Ishikawa (cell line): Measurements from ENCODE around the gene OS9.

Experiments used
- CEBPB ChIP-seq: IDR thresholded peaks from 2 replicates; pipeline ENCODE4 v1.6.1; 2012
- CREB1 ChIP-seq: IDR thresholded peaks from 2 replicates; pipeline ENCODE4 v1.6.1; 2012; ENCODE audit warnings: low read depth
- EGR1 ChIP-seq: IDR thresholded peaks from 2 replicates; pipeline ENCODE4 v1.6.1; 2012
- EP300 ChIP-seq: IDR thresholded peaks from 2 replicates; pipeline ENCODE4 v1.6.1; 2012; ENCODE audit warnings: borderline replicate concordance
- FOXM1 ChIP-seq: IDR thresholded peaks from 2 replicates; pipeline ENCODE4 v1.6.1; 2012; ENCODE audit warnings: low read depth, borderline replicate concordance
- MAX ChIP-seq: IDR thresholded peaks from 2 replicates; pipeline ENCODE4 v1.6.1; 2012
- NFIC ChIP-seq: IDR thresholded peaks from 2 replicates; pipeline ENCODE4 v1.6.1; 2012
- RAD21 ChIP-seq: IDR thresholded peaks from 2 replicates; pipeline ENCODE4 v1.6.1; 2012; ENCODE audit warnings: low read depth
- REST ChIP-seq: IDR thresholded peaks from 2 replicates; pipeline ENCODE4 v1.6.1; 2012; ENCODE audit warnings: low read depth, mild to moderate bottlenecking
- TAF1 ChIP-seq: IDR thresholded peaks from 2 replicates; pipeline ENCODE4 v1.6.1; 2012; ENCODE audit warnings: low read depth, mild to moderate bottlenecking
- TCF12 ChIP-seq: IDR thresholded peaks from 2 replicates; pipeline ENCODE4 v1.6.1; 2012; ENCODE audit warnings: low read depth
- TEAD4 ChIP-seq: IDR thresholded peaks from 2 replicates; pipeline ENCODE4 v1.6.1; 2012
- USF1 ChIP-seq: IDR thresholded peaks from 2 replicates; pipeline ENCODE4 v1.6.1; 2012
- YY1 ChIP-seq: IDR thresholded peaks from 2 replicates; pipeline ENCODE4 v1.6.1; 2012; ENCODE audit warnings: low read depth
- ZBTB7A ChIP-seq: IDR thresholded peaks from 2 replicates; pipeline ENCODE4 v1.6.1; 2012; ENCODE audit warnings: low read depth

Gene OS9

GRCh38 chr12:57720606-57721595 lies 27.0 kb downstream of the OS9 start:
- TF ChIP-seq ZBTB7A: no peak

GRCh38 chr12:57722716-57723629 lies 29.0 kb downstream of the OS9 start:
- TF ChIP-seq TAF1 (no peak), TCF12 (no peak), CEBPB (no peak), NFIC (no peak), MAX (no peak), RAD21 (no peak), USF1 (no peak), FOXM1 (no peak), REST (no peak)

GRCh38 chr12:57723630-57723962 lies 29.7 kb downstream of the OS9 start:
- TF ChIP-seq REST (no peak), TEAD4 (no peak), TAF1 (no peak), NFIC (no peak), EGR1 (no peak), YY1 (no peak), ZBTB7A (no peak), USF1 (no peak), CREB1 (no peak)

- no peak for TF ChIP-seq TCF12
- TF ChIP-seq RAD21: no peak
- no peak for TF ChIP-seq TAF1
- no peak for TF ChIP-seq REST
- TF ChIP-seq FOXM1: no peak
- TF ChIP-seq CREB1: no peak
- TF ChIP-seq YY1: no peak
- no peak for TF ChIP-seq EP300
- no peak for TF ChIP-seq TEAD4
- no peak for TF ChIP-seq MAX
- TF ChIP-seq CEBPB: no peak
- no peak for TF ChIP-seq EGR1
- no peak for TF ChIP-seq USF1
- no peak for TF ChIP-seq NFIC
These were observed 30.3 kb downstream of the OS9 start for GRCh38 chr12:57724003-57724935.
